ENCODE data around the gene MTHFSD. TPM values are rescaled to one million over a fixed set of nuclear protein-coding genes. Genes with fewer than 3 reads are reported as not detected.

The MTHFSD gene
- total RNA-seq, 1 experiment from 2014 or later: 18.8 TPM

DNA sequence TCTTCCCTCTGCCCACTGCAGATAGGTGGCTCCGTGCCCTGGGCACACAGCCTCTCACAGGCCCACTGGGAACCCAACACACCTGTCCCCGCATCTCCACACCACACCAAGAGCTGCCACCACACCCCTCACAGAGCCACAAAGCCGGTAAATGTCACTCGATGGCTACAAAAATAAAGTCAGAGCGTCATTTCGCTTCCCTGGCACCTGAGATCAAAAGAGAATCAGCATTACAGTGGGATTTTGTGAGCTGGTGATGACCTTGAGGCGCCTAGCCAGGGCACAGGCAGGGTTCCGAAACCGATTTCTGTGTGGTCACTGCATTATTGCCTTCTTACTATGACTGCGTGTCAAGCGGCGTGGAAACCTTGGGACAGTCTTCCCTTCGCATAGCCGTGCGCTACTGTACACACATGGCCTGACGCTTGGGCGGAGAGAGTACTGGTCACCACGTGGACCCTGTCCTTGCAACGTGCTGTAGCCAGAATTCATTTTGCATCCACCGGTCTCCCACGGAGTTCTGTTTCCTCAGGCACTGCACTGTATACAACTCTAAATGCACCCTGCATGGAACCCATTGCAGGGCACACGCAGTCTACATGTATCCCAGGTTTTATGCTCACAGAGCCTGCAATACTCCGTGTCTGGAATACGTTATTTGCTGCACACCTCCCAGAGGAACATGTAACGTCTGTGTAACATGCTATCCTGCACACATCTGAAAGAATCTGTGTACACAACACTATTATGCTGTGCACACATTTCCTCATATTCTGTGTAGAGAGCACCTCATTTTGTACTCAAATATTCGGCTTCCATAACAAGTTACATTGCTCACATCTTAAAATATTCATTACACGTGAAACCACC lies 50.5 kb downstream of the MTHFSD start:
- no peaks in the 10 kb centered on the region for H3K9me3 ChIP-seq (ENCODE audit: low read length)
- H3K27me3 ChIP-seq (ENCODE audit: low read length): no peaks in the 10 kb centered on the region
- no peaks in the 10 kb centered on the region for H3K79me2 ChIP-seq (ENCODE audit: low read length)
- no peak overlapping the region for H3K4me2 ChIP-seq (ENCODE audit: low read depth, low read length, poor library complexity, severe bottlenecking)
- DNase-seq: no peak
- no peak overlapping the region for H3K4me3 ChIP-seq (ENCODE audit: low read length)
- H3K4me1 ChIP-seq (ENCODE audit: low read length): no peaks in the 10 kb centered on the region
- H3K9ac ChIP-seq (ENCODE audit: low read length): no peak overlapping the region
- H4K20me1 ChIP-seq (ENCODE audit: insufficient read depth, low read depth, low read length): no peaks in the 10 kb centered on the region
- no peaks in the 10 kb centered on the region for H3K36me3 ChIP-seq (ENCODE audit: insufficient read depth, low read length)
- no peak overlapping the region for H2AFZ ChIP-seq (ENCODE audit: low read length)
- no peak overlapping the region for H3K27ac ChIP-seq (ENCODE audit: low read length)
- no peaks in the 10 kb centered on the region for H3K9me2 ChIP-seq (replicated peaks; ENCODE audit: insufficient read depth, low read length)

- Histone ChIP-seq H2AFZ (ENCODE audit: low read length) (no peak overlapping the region), H3K9me3 (ENCODE audit: low read length) (no peaks in the 10 kb centered on the region), H3K9me2 (replicated peaks; ENCODE audit: insufficient read depth, low read length) (no peaks in the 10 kb centered on the region), H3K36me3 (ENCODE audit: insufficient read depth, low read length) (no peaks in the 10 kb centered on the region), H3K4me1 (ENCODE audit: low read length) (no peaks in the 10 kb centered on the region), H4K20me1 (ENCODE audit: insufficient read depth, low read depth, low read length) (no peaks in the 10 kb centered on the region), H3K4me2 (ENCODE audit: low read depth, low read length, poor library complexity, severe bottlenecking) (no peak overlapping the region), H3K27me3 (ENCODE audit: low read length) (no peaks in the 10 kb centered on the region), H3K9ac (ENCODE audit: low read length) (no peak overlapping the region), H3K4me3 (ENCODE audit: low read length) (no peak overlapping the region), H3K27ac (ENCODE audit: low read length) (no peak overlapping the region), H3K79me2 (ENCODE audit: low read length) (no peaks in the 10 kb centered on the region)
- no peak for DNase-seq
Measured at GRCh38 chr16:86503830-86504229, 51.2 kb downstream of the MTHFSD start.

DNA sequence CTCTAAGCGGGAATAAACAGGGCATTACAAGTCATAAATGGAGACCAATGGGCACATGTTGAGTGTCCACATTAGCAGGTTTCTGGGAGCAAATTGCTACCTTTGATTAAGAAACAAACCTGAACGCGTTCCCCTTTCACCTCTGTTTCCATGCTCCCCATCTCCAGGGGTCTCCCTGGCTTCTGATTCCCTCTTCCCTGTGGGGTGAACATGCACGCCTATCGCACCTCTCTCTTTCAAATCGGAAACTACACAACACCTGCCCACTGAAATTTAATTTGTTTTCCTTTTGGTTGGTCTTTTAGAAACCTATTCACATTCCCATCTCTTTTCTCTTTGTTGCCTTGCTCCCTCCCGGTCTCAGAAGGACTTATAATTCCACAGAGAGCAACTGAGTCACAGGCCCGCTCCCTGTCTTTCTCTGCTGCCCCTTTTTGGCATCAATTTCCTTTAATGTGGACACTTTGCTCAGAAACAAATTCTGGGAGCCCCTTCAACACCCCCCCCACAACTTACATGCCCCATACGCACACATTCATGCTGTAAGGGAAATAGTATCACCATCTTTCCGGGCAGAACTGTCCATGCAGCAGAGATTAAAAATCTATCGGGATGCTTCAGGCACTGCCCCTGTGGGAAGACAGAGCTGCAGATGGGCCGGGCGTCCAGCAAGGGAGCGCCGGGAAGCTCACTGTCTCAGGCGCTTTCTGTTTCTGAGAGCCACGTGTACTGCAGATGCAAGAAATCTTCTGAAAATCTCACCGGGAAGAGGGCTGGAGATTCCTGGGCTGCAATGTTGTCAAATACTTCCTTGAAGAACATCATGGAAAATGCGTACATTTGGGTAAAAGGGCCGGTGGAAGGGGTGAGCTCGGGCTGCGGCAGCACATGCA lies 51.9 kb downstream of the MTHFSD start:
- no peaks in the 10 kb centered on the region for H3K9me2 ChIP-seq (replicated peaks; ENCODE audit: insufficient read depth, low read length)
- H3K4me1 ChIP-seq (ENCODE audit: low read length): no peaks in the 10 kb centered on the region
- no peak for DNase-seq
- no peak overlapping the region for H3K27ac ChIP-seq (ENCODE audit: low read length)
- H3K9me3 ChIP-seq (ENCODE audit: low read length): no peaks in the 10 kb centered on the region
- no peaks in the 10 kb centered on the region for H4K20me1 ChIP-seq (ENCODE audit: insufficient read depth, low read depth, low read length)
- H3K4me3 ChIP-seq (ENCODE audit: low read length): no peak overlapping the region
- H3K27me3 ChIP-seq (ENCODE audit: low read length): no peaks in the 10 kb centered on the region
- H2AFZ ChIP-seq (ENCODE audit: low read length): no peak overlapping the region
- no peaks in the 10 kb centered on the region for H3K79me2 ChIP-seq (ENCODE audit: low read length)
- H3K9ac ChIP-seq (ENCODE audit: low read length): no peak overlapping the region
- no peaks in the 10 kb centered on the region for H3K36me3 ChIP-seq (ENCODE audit: insufficient read depth, low read length)
- H3K4me2 ChIP-seq (ENCODE audit: low read depth, low read length, poor library complexity, severe bottlenecking): no peak overlapping the region

- Histone ChIP-seq H3K4me3 (ENCODE audit: low read length) (no peak overlapping the region), H3K4me1 (ENCODE audit: low read length) (no peaks in the 10 kb centered on the region), H3K27ac (ENCODE audit: low read length) (no peak overlapping the region), H3K9me3 (ENCODE audit: low read length) (no peaks in the 10 kb centered on the region), H4K20me1 (ENCODE audit: insufficient read depth, low read depth, low read length) (no peaks in the 10 kb centered on the region), H3K9ac (ENCODE audit: low read length) (no peak overlapping the region), H3K4me2 (ENCODE audit: low read depth, low read length, poor library complexity, severe bottlenecking) (no peak overlapping the region), H3K27me3 (ENCODE audit: low read length) (no peaks in the 10 kb centered on the region), H3K36me3 (ENCODE audit: insufficient read depth, low read length) (no peaks in the 10 kb centered on the region), H2AFZ (ENCODE audit: low read length) (no peak overlapping the region), H3K79me2 (ENCODE audit: low read length) (no peaks in the 10 kb centered on the region), H3K9me2 (replicated peaks; ENCODE audit: insufficient read depth, low read length) (no peaks in the 10 kb centered on the region)
- DNase-seq: no peak
Measured at GRCh38 chr16:86501989-86502855, 52.8 kb downstream of the MTHFSD start.

DNA sequence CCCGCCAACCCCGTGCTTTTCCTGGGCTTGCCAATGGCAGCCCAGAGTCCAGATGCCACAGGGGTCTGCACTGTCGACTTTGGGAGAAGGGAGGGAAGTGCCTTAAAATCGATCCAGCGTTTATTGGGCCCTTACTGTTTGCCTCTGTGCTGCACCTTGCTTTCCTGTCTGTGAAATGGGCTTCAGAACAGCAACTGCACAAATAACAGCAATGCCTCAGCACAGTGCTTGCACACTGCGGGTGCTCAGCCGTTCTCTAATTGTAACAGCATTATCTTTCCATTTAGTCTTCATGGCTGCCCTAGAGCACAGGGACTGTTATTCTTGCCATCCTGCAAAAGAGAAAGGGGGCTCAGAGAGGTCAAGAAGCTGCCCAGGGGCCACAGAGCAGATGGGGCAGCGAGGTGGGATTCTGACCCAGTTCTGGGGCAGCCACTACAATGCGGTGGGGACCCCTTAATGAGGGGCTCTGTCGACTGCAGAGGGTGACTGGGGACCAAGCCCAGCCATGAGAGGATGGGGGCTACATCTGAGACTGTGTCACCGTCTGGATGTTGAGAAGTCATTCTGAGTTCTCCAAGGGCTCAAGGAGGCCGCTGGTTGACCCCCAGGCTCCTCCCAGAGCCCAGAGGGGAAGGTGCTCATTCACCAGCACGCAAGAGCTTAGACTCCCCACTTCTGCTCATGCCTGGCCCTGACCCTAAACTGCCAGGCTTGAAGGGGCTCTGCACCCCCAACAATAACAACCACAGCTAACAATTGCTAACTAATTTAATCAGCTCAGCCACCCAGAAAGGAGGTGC lies 54.1 kb downstream of the MTHFSD start:
- Histone ChIP-seq H2AFZ (ENCODE audit: low read length) (no peak overlapping the region), H3K36me3 (ENCODE audit: insufficient read depth, low read length) (no peaks in the 10 kb centered on the region), H3K27me3 (ENCODE audit: low read length) (no peaks in the 10 kb centered on the region), H3K4me3 (ENCODE audit: low read length) (no peak overlapping the region), H3K9ac (ENCODE audit: low read length) (no peak overlapping the region), H3K9me3 (ENCODE audit: low read length) (no peaks in the 10 kb centered on the region), H3K27ac (ENCODE audit: low read length) (no peak overlapping the region), H3K9me2 (replicated peaks; ENCODE audit: insufficient read depth, low read length) (no peaks in the 10 kb centered on the region), H3K4me1 (ENCODE audit: low read length) (no peaks in the 10 kb centered on the region), H4K20me1 (ENCODE audit: insufficient read depth, low read depth, low read length) (no peaks in the 10 kb centered on the region), H3K79me2 (ENCODE audit: low read length) (no peaks in the 10 kb centered on the region), H3K4me2 (ENCODE audit: low read depth, low read length, poor library complexity, severe bottlenecking) (no peak overlapping the region)
- no peak for DNase-seq

DNA sequence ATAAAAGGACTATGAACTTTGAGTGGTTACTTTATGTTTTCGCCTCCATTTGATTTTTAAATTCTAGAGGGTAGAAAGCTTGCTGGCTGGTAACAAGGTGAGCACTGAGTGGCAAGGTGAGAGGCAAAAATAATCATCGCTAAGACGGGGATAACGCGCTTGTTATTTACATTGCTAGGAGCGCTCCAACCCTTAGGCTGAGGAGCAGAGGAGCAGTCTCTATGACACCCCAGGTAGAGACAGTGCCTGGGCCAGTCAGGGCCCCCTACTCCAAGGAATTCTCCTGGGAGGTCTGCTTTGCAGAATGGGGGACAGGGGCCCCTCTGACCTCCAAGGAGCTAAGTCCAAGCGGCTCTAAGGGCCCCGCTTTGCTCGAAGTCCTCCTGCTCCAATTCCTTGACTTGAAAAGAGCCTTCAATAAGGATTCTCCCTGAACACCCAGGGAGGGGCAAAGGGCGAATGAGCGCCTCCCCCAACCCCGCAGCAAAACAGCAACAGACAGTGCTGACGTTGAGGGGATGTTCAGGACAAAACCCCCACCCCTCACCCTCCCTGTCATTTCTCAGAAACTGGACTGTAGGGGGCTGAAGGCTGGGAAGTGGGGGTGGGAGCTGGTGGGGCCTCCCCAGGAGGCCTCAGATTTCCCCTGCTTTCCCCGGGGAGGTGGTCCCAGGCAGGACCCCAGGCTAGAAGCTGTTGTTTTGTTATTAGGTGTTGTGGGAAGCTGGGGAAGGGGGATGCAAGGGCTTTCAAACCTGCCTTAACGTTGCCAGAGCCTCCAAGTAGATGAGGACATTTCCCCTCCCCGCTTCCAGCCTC lies 54.9 kb downstream of the MTHFSD start:
- DNase-seq: no peak
- H3K9me2 ChIP-seq (replicated peaks; ENCODE audit: insufficient read depth, low read length): no peaks in the 10 kb centered on the region
- H4K20me1 ChIP-seq (ENCODE audit: insufficient read depth, low read depth, low read length): no peaks in the 10 kb centered on the region
- H3K4me1 ChIP-seq (ENCODE audit: low read length): no peaks in the 10 kb centered on the region
- no peak overlapping the region for H3K4me2 ChIP-seq (ENCODE audit: low read depth, low read length, poor library complexity, severe bottlenecking)
- no peaks in the 10 kb centered on the region for H3K36me3 ChIP-seq (ENCODE audit: insufficient read depth, low read length)
- H3K27me3 ChIP-seq (ENCODE audit: low read length): no peaks in the 10 kb centered on the region
- no peaks in the 10 kb centered on the region for H3K9me3 ChIP-seq (ENCODE audit: low read length)
- no peak overlapping the region for H3K4me3 ChIP-seq (ENCODE audit: low read length)
- H3K9ac ChIP-seq (ENCODE audit: low read length): no peak overlapping the region
- H2AFZ ChIP-seq (ENCODE audit: low read length): no peak overlapping the region
- no peaks in the 10 kb centered on the region for H3K79me2 ChIP-seq (ENCODE audit: low read length)
- H3K27ac ChIP-seq (ENCODE audit: low read length): no peak overlapping the region

DNA sequence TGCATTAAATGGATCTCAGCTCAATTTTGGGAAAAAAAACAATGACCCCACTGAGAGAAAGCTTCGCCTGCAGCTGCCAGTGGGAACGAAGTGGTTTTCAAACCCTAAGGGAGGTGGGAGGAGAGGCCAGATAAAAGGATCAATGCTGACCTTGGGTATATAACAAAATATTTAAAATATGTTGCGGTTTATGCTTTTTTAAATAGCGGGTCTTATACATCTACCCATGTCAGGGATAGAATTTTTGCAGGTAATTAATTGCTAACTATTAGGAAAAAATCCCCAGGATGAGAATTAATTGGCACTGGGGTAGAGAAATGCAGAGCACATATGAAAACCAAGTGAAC lies 55.6 kb downstream of the MTHFSD start:
- no peak for DNase-seq

More for the DNA sequence above, 55.6 kb downstream of the MTHFSD start:
- Histone ChIP-seq H3K9me2 (replicated peaks; ENCODE audit: insufficient read depth, low read length) (no peaks in the 10 kb centered on the region), H3K79me2 (ENCODE audit: low read length) (no peaks in the 10 kb centered on the region), H3K9me3 (ENCODE audit: low read length) (no peaks in the 10 kb centered on the region), H4K20me1 (ENCODE audit: insufficient read depth, low read depth, low read length) (no peaks in the 10 kb centered on the region), H3K9ac (ENCODE audit: low read length) (no peak overlapping the region), H3K27me3 (ENCODE audit: low read length) (no peaks in the 10 kb centered on the region), H3K27ac (ENCODE audit: low read length) (no peak overlapping the region), H3K4me3 (ENCODE audit: low read length) (no peak overlapping the region), H2AFZ (ENCODE audit: low read length) (no peak overlapping the region), H3K4me1 (ENCODE audit: low read length) (no peaks in the 10 kb centered on the region), H3K36me3 (ENCODE audit: insufficient read depth, low read length) (no peaks in the 10 kb centered on the region), H3K4me2 (ENCODE audit: low read depth, low read length, poor library complexity, severe bottlenecking) (no peak overlapping the region)

Data from Karpas-422 (cell line).